Measurements from ENCODE around the gene PLK5. TPM values are rescaled to one million over a fixed set of nuclear protein-coding genes. Genes with fewer than 3 reads are reported as not detected.

PLK5 gene
- total and polyA plus RNA-seq, 2 experiments from 2014 or later: 0.97 to 1.2 TPM

- Histone ChIP-seq H3K4me2 (no peak overlapping the region), H3K36me3 (ENCODE audit: insufficient read depth) (no peaks in the 10 kb centered on the region), H3K79me2 (replicated peaks; ENCODE audit: insufficient read depth) (no peaks in the 10 kb centered on the region), H3K9me2 (ENCODE audit: insufficient read depth) (no peaks in the 10 kb centered on the region), H3K4me1 (ENCODE audit: insufficient read depth) (no peaks in the 10 kb centered on the region), H3K27ac (ENCODE audit: low read depth) (no peak overlapping the region), H3K27me3 (ENCODE audit: insufficient read depth) (peaks cover 8% of the 10 kb centered on the region; the same call in 1 of the 2 replicates), H2AFZ (no peak overlapping the region), H3K4me3 (no peak overlapping the region), H3F3A (replicated peaks; ENCODE audit: low read depth) (peaks cover 9% of the 10 kb centered on the region; the same call in 1 of the 2 replicates), H4K20me1 (replicated peaks; ENCODE audit: insufficient read depth) (no peaks in the 10 kb centered on the region)
- Mint-ChIP-seq H3K27ac (no peak overlapping the region), H3K27me3 (ENCODE audit: insufficient read depth, low read depth, poor library complexity) (peaks cover 28% of the 10 kb centered on the region), H3K9me3 (peaks cover 5% of the 10 kb centered on the region; the same call in 2 of the 3 replicates), H3K36me3 (ENCODE audit: low read depth) (no peaks in the 10 kb centered on the region), H3K4me1 (no peaks in the 10 kb centered on the region; the same call in 2 of the 3 replicates), H3K4me3 (no peak overlapping the region)
- DNase-seq (ENCODE audit: low spot score): no peak
- ATAC-seq: no peak
- TF ChIP-seq ZNF114 (CRISPR knock-in tag; IDR thresholded peaks at IDR 0.05) (no peak), POLR2AphosphoS5 (IDR thresholded peaks at IDR 0.05; ENCODE audit: low read depth) (no peak), ETS1 (IDR thresholded peaks at IDR 0.05) (no peak), EZH2 (IDR thresholded peaks at IDR 0.05; ENCODE audit: low read depth, unreplicated experiment) (no peak), NANOG (IDR thresholded peaks at IDR 0.05; ENCODE audit: borderline replicate concordance) (no peak), CTCF (conservative IDR thresholded peaks at IDR 0.05; ENCODE audit: low read depth in 2 of 2) (no peak), CREB1 (CRISPR knock-in tag; IDR thresholded peaks at IDR 0.05; ENCODE audit: low read depth) (no peak), REST (IDR thresholded peaks at IDR 0.05; ENCODE audit: unreplicated experiment) (no peak)
Observed at GRCh38 chr19:1511318-1512317, 12.3 kb upstream of the PLK5 start.

Data from GM23338 (cell line).